ENCODE measurements around the gene SRC.

The SRC gene

GRCh38 chr20:37345339-37346235, at the start of gene SRC:
Gene SRC, plus strand, starts transcription at chr20:37346140. Its CDS starts 38,014 bp downstream, at chr20:37384154.
- TF ChIP-seq CTCF (IDR thresholded peaks at IDR 0.05; ENCODE audit: control insufficient read depth, extremely low read depth, insufficient read depth) = no peak
- peak; percentile 28 for DNase-seq (ENCODE audit: low read depth)
- peak within 1 kb of the TSS; percentile 63 for H3K4me3 ChIP-seq (ENCODE audit: low read depth, low read length)

- H3K4me3 ChIP-seq (ENCODE audit: low read depth, low read length) = no peak overlapping the region
- no peak for TF ChIP-seq CTCF (IDR thresholded peaks at IDR 0.05; ENCODE audit: control insufficient read depth, extremely low read depth, insufficient read depth)
- DNase-seq (ENCODE audit: low read depth) = no peak
These were observed 49.6 kb upstream of the SRC start for GRCh38 chr20:37296371-37296770.

- no peak for TF ChIP-seq CTCF (IDR thresholded peaks at IDR 0.05; ENCODE audit: control insufficient read depth, extremely low read depth, insufficient read depth)
- DNase-seq (ENCODE audit: low read depth) = peak; percentile 69
- no peak overlapping the region for H3K4me3 ChIP-seq (ENCODE audit: low read depth, low read length)
These were observed 48.7 kb upstream of the SRC start for GRCh38 chr20:37297066-37297736.

- no peak overlapping the region for H3K4me3 ChIP-seq (ENCODE audit: low read depth, low read length)
- TF ChIP-seq CTCF (IDR thresholded peaks at IDR 0.05; ENCODE audit: control insufficient read depth, extremely low read depth, insufficient read depth) = no peak
- DNase-seq (ENCODE audit: low read depth) = no peak
These were observed 47.6 kb upstream of the SRC start for GRCh38 chr20:37298190-37298939.

- DNase-seq (ENCODE audit: low read depth) = no peak
- no peak overlapping the region for H3K4me3 ChIP-seq (ENCODE audit: low read depth, low read length)
- TF ChIP-seq CTCF (IDR thresholded peaks at IDR 0.05; ENCODE audit: control insufficient read depth, extremely low read depth, insufficient read depth) = no peak
These were observed 46.0 kb upstream of the SRC start for GRCh38 chr20:37299718-37300528.

GRCh38 chr20:37301120-37301519, 44.8 kb upstream of the SRC start:
- DNase-seq (ENCODE audit: low read depth) = no peak
- no peak overlapping the region for H3K4me3 ChIP-seq (ENCODE audit: low read depth, low read length)
- no peak for TF ChIP-seq CTCF (IDR thresholded peaks at IDR 0.05; ENCODE audit: control insufficient read depth, extremely low read depth, insufficient read depth)
